GM21529 (cell line): ENCODE data around the gene TNFAIP8L2.
A peak's percentile ranks its signal among the peaks of the same experiment; 100 is the strongest.
"Not testable (repeated sequence)": the region's sequence is repeated elsewhere in the genome, so short reads cannot be mapped to it uniquely, and the experiment has no call there.

Experiments used
- ATAC-seq: cut with Tn5 transposase; IDR thresholded peaks from one replicate; pipeline ENCODE4 v1.9.1; 2021; ENCODE audit not compliant: unreplicated experiment

The TNFAIP8L2 gene

DNA sequence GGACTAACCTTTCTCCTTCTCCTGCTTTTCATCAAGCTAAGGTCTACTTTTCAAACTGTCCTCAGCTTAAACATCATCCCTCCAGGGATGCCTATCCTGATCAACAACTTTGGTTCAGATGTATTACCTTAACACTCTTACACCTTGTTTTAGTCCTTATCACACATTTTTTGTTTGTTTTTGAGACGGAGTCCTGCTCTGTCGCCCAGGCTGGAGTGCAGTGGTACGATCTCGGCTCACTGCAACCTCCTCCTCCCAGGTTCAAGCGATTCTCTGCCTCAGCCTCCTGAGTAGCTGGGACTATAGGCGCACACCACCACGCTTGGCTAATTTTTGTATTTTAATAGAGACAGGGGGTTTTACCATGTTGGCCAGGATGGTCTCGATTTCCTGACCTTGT lies 32.2 kb downstream of the TNFAIP8L2 start:
- not testable (repeated sequence) for ATAC-seq

GRCh38 chr1:151189637-151190445 lies 33.4 kb downstream of the TNFAIP8L2 start, which contains the start of gene VPS72:
TSS of gene VPS72 (minus strand) at chr1:151190197. CDS start at chr1:151190121, 76 bp downstream.
- ATAC-seq: peak; percentile 84

DNA sequence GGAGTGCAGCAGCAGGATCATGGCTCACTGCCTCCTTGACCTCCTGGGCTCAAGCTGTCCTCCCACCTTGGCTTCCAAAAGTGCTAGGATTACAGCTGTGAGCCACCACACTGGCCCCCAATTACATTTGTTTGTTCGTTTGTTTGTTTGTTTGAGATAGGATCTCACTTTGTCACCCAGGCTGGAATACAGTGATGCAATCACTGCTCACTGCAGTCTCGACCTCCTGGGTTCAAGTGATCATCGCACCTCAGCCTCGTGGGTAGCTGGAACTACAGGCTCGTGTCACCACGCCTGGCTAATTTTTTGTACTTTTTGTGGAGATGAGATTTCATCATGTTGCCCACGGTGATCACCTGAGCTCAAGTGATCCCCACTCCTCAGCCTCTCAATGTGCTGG lies 35.6 kb downstream of the TNFAIP8L2 start:
- no peak for ATAC-seq

- ATAC-seq: no peak
Measured at GRCh38 chr1:151193304-151193703, 36.9 kb downstream of the TNFAIP8L2 start.

- ATAC-seq: no peak
Measured at GRCh38 chr1:151193856-151194255, 37.4 kb downstream of the TNFAIP8L2 start.

DNA sequence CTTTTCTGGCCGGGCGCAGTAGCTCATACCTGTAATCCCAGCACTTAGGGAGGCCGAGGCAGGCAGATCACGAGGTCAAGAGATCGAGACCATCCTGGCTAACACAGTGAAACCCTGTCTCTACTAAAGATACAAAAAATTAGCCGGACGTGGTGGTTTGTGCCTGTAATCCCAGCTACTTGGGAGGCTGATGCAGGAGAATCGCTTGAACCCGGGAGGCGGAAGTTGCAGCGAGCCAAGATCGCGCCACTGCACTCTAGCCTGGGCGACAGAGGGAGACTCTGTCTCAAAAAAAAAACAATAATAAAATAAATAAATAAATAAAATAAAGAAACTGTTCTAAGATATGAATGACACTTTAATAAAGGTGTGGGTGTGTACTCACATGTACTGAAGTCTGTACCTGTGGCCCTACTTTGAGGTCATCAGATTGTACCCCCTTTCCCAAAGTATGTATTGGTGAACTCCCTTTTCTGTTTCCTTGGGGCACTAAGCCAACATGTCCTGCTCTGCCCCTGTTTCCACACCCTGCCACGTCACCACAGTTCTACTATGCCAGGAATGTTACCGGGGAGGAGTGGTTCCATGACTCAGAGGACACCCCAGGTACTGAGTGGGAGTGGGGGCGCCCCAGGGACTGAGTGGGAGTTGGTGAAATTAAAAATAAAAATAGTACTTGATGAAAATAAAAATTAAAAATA lies 38.6 kb downstream of the TNFAIP8L2 start:
- not testable (repeated sequence) for ATAC-seq

- no peak for ATAC-seq
Measured at GRCh38 chr1:151196292-151196800, 39.9 kb downstream of the TNFAIP8L2 start.

GRCh38 chr1:151197863-151198253 lies 41.4 kb downstream of the TNFAIP8L2 start:
- no peak for ATAC-seq

DNA sequence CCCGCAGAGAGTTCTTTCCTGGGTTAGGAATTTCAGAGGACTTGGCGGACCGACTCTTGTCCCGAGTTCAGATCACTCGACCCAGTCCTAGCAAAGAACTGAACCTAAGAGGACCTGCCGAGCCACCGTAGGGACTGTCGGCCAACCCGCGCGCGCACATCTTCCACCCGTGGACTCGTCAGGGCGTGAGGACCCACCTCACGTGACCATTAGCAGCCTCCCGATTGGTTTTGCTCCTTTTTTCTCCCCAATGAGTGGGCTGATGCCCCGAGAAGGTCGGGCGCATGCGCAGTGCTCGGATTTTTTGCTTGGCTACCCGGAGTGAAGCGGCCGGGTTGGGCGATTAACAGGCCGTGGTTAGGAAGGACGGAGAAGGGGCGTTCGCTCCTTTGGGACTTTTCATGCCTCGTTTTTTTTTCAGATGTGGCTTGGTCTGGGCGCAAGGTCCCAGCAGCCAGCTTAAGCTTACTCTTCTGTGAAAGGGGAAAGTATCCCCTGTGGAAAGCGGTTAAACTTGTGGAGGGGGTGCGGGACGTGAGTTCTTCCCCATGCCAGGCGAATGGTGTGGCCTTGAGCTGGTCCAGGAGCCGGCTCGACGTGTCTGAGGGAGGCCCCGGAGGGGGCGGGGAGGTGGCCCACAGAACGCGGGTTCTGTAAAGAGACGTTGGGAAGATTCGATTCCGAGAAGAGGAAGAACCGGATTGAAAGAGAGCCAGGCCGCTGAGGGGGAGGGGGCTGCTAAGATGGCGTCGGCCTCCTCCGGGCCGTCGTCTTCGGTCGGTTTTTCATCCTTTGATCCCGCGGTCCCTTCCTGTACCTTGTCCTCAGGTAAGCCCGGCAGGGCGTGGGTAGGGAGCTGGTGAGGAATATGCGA lies 42.0 kb downstream of the TNFAIP8L2 start, which contains the start of gene PIP5K1A:
Gene PIP5K1A, plus strand, starts transcription at position 299 of the 874 bp plus-strand sequence. Its CDS starts 445 bp downstream, at position 744.
- peak; percentile 79 for ATAC-seq

DNA sequence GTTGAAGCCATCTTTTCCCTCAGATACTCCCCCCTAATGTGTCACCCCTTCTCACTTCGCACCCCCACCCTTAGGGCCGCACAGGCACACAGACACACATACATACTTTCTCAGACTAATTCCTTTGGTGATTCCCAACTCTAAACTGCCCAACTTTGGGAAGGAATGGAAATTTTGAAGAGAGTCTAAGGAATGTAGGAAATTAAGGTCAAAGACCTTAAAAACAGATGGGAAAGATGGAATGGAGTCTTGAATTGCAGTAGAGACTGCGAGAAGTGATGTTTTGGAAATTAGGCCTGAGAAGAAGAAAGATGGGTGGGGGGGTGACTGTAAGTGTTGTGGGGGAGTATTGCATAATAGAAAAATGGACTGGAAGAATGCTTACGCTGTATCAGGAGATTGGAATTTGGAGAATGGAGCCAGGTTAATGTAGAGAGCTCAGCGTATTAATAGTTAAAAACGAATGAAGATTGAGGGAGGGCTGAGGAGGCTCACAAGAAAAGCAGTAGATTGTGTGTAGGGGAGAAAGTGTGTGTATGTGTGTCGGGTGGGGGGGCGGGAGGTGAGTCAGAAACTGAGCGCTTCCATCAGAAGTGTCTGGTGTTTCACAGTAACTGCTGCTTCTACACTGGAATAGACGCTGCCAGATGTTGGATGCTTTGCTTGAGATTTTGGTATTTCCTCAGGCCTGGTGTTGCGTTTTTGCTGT lies 43.6 kb downstream of the TNFAIP8L2 start:
- ATAC-seq: no peak

DNA sequence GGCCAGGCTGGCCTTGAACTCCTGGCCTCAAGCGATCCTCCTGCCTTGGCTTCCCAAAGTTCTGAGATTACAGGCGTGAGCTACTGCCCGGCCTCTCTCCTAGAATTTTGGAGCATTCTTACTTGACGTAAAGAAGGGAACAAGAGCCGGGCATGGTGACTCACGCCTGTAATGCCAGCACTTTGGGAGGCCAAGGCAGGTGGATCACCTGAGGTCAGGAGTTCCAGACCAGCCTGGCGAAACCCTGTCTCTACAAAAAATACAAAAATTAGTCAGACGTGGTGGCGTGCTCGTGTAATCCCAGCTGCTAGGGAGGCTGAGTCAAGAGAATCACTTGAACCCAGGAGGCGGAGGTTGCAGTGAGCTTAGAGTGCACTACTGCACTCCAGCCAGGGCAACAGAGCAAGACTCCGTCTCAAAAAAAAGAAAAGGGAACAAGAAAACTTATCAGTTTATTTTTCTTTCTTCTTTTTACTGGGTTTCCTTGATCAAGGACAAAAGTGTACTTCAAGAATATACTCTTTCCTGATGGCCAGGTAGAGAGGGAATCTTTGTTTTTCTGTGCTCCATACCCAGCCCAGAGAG lies 49.0 kb downstream of the TNFAIP8L2 start:
- ATAC-seq: not testable (repeated sequence)
